Cortex of kidney (tissue), 1 donor: ENCODE results near the gene DSG1.
"Not testable (repeated sequence)": the region's sequence is repeated elsewhere in the genome, so short reads cannot be mapped to it uniquely, and the experiment has no call there.

Experiments
- DNase-seq: peaks from one replicate; lab custom pipeline; 2025; lab: John Stamatoyannopoulos, UW

The DSG1 gene

GRCh38 chr18:31317860-31318259, at the start of gene DSG1:
DSG1 (plus strand) TSS chr18:31318160; CDS start chr18:31318301, 141 bp downstream.
- no peak for DNase-seq

GRCh38 chr18:31268985-31269406, 49.0 kb upstream of the DSG1 start:
- DNase-seq = no peak

- no peak for DNase-seq
Observed at GRCh38 chr18:31269566-31269965, 48.4 kb upstream of the DSG1 start.

DNA sequence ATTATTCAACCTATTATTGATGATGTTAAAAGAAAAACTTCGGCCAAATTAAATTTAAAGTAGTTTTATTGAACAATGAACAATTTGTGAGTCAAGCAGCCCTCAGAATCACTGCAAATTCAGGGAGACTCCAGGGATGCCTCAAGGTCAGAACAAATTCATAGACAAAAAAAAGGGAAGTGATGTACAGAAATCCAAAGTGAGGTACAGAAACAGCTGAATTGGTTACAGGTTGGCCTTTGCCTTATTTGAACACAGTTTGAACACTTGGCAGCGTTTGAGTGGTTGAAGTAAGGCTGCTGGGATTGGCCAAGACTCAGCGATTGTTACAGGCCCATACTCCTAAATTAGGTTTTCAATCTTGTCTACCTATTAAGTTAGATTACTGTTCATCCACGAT, 47.4 kb upstream of the DSG1 start:
- DNase-seq = no peak

DNA sequence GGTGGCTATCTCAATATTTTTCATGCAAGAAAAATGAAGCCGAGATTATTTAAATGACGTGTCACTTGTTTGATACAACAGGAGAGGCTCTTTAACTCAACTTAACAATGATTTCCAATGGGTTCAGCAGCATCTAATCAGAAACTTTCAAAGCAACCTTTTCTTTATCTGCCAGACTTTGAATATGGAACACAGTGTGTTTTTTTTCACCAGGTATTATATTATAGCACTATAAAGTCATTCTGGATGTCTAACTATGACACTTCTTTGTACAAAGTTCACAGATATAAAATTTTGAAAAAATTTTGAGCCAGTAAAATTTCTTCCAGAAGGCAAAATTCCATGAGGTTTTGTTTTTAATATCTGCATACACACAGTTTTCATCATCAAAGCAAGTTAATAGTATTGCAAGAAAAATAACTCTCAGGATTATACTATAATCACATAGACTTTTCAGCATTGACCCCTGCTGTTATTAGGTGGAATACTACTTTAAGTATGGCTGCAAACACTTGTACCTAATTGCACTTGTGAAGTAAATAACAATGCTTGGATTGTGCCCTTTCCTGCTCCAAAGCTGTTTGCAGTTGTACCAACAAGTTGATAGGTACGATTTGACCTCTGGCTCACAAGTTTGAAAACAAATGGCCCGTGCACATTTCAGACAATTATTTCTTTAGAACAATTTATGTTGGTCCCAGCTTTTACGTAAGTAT, 44.0 kb upstream of the DSG1 start:
- DNase-seq = no peak

DNA sequence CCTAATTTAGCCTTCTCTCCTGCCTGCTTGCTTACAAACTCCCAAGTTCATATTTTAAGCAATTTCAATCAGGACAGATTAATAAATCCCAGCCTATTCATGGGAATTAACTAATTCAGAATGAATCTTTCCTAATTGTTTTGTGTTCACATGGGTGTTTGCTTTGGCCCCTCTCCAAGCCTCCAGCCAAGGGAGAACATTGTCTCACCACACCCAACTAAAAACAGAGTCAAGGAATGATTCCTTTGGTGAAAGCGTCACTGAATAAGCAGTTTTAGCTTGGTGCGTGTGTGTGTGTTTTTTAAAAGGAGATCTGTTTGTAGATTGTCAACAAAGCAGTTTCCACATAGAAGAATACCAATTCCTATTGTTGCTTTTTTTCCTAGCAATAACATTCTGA, 43.0 kb upstream of the DSG1 start:
- no peak for DNase-seq

DNA sequence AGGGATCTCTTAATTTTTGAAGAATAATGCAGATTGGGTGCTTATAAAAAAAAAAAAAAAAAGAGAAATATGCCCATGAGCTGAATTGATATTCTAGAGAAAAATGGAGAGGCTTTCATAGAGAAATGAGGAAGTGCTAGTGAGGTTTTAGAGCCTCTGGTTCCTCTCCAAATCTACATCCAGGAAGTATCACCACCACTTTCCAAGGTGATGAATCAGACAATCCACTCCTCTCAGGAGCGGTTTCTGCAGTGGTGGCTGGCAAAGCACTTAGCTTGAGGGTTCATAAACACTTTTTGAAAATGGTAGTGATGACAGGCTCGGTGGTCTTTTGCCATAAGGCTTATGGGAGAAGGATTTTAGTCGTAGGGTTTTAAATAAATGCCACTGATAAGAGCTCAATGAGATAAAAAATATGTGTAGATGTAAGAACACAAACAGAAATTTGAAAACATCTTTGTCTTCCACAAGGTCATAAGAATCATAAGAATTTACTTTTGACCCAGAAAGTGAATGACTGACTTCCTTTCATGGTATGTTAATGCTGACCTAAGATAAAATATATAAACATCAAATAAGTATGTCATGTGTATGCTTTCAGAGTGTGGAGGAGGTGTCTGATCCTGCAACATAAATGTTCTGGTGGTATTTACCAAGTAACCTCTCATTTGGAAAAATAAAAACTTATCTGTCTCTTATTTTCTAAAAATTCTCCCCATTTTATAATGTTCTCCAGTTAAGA, 42.1 kb upstream of the DSG1 start:
- DNase-seq = no peak

- DNase-seq = no peak
Observed at GRCh38 chr18:31278609-31279071, 39.3 kb upstream of the DSG1 start.

DNA sequence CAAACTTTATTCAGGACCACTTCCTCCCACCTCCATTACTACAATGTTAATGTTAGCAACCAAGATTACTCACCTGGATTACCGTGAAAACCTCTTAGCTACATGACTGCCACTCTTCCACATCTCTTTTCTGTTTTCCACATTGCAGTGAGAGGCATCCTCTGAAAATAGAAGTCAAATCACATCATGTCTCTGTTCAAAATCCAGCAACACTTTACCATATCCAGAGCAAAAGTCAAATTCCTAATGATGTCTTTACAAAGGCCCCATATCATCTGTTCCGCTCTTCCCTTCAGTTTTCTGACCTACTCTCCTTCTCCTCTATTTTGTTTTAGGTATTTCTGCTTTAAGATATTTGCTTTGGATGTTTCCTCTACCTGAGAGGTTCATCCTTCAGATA, 37.5 kb upstream of the DSG1 start:
- DNase-seq = no peak

DNA sequence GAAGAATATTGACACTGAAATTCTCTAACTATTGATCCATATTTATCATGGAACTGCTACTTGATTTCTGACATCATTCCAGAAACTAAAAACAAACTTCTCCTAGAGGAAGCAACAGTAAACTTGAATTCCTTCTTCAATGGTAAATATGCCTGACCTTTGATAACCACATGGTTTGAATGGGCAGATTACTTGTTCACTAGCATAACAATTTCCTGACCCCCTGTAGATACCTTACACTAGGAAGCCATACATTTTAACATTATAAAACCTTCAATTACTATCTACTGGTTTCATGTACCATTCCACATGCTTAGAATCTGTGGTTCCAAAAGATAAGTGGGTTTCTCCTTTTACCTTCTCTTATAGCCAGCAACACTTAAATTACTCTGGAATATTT, 36.5 kb upstream of the DSG1 start:
- no peak for DNase-seq

- DNase-seq = not testable (repeated sequence)
Observed at GRCh38 chr18:31289446-31289845, 28.5 kb upstream of the DSG1 start.

DNA sequence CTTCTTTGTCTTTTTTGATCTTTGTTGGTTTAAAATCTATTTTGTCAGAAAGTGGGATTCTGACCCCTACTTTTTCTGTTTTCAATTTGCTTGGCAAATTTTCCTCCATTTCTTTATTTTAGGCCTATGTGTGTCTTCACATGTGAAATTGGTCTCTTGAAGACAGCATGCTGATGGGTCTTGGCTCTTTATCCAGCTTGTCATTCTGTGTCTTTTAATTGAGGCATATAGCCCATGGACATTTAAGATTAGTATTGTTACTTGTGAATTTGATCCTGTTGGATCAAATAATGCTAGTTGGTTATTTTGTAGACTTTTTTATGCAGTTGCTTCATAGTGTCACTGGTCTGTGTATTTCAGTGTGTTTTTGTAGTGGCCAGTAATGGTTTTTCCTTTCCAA, 26.3 kb upstream of the DSG1 start:
- no peak for DNase-seq

DNA sequence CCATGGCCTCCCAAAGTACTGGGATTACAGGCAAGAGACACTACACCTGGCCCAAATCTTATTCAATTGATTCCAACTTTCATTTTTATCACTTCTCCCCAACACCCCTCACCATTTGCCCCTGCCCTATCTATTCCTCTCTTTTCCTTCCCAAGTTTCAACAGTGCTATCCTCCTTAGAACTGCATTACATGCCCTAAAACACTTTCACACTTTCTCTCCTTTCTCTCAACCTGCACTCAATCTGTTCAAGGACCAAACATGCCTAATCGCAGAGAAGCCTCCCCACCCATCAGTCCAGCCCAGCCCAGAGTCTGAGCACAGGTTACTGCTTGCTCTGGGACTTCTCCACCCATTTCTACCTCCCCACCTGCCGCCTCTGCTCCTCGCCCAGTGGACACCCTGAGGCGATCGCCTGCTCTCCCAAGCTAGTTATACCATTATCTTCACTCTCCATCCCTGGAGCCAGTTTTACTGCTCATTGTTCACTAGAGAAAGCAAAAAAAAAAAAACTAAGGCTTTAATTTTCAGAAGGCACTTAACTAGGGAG, 23.7 kb upstream of the DSG1 start:
- no peak for DNase-seq

GRCh38 chr18:31297248-31297647, 20.7 kb upstream of the DSG1 start:
- no peak for DNase-seq

DNA sequence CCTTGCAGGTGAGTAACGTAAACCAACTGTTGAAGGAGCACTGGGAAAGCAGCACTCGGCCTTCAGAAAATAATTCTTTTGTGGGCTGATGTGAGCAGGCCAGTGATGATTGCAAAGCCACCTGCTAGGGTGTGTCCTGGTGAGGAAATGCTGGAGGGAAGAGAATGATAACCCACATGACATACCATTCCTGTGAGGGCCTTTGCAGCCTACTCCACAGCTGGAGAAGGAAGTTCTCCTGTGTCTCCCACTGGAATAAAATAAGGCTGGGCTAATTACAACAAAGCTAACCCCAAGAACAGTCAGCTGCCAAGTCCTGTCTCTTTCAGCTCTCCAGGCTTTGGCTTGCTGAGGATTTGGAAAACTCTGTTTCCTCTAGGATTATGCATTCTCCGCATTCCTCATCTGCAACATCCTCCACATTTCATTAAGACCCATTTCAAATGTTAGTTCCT, 16.7 kb upstream of the DSG1 start:
- no peak for DNase-seq

DNA sequence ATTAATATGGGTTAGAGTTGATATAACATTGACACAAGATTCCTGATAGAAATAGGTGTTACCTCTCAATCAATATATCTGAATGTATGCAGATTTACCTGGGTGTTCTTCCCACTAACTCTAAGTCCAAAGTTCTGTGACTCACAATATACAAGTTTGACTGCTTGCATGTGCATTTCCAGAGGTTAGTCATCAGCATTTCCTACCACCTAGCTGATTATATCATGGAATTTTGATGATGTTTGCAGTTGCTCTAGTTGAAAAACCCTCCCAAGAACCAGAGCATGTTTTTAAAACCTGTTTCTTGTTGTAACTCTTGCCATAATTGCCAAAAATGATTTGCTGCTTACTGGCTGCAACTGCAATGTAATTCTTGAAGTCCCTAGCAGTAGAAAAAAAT, 15.0 kb upstream of the DSG1 start:
- no peak for DNase-seq

GRCh38 chr18:31303771-31304170, 14.2 kb upstream of the DSG1 start:
- no peak for DNase-seq

DNA sequence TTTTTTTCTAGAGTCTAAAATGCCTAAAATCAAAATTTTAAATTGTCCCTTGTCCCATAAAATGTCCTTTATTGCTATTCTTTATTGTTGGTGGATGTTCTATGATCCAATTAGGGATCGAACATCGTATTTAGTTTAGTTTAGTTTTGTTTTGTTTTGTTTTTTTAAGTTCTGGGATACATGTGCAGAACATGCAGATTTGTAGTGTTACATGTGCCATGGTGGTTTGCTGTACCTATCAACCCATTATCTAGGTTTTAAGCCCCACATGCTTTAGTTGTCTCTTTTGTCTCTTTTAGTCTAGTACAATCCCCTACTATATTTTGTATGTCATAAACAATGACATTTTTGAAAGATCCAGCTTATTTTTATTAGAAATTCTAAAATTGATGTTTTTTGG, 8.8 kb upstream of the DSG1 start:
- DNase-seq = no peak

DNA sequence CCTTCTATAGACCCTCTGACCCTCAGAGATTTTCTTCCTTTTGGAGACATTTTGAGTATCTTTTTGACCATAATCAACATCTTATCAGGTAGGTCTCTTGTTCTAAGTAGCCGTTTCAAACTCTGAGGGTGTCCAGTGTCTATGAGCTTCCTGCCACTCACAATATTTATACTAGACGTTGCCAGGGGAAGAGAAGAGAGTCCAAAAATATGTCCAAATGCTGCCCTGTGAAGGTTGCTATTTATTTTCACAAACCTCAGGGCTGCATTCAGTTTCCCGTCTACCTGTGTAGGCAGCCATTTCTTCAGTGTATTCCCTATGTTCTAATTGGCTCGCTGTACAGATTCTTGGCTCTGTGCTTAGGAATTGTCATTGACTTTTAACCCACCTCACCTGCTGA, 986 bp upstream of the DSG1 start:
- DNase-seq = no peak

- DNase-seq = no peak
Observed at GRCh38 chr18:31321719-31322118, 3.8 kb downstream of the DSG1 start.

- no peak for DNase-seq
Observed at GRCh38 chr18:31325051-31325450, 7.1 kb downstream of the DSG1 start.

- no peak for DNase-seq
Observed at GRCh38 chr18:31329787-31330438, 12.0 kb downstream of the DSG1 start.

- no peak for DNase-seq
Observed at GRCh38 chr18:31343454-31343853, 25.5 kb downstream of the DSG1 start.
